Smooth muscle cell (in vitro differentiated cells): ENCODE data around the gene NCAPH2. TPM values are rescaled to one million over a fixed set of nuclear protein-coding genes. Genes with fewer than 3 reads are reported as not detected.

ENCODE experiments used
- DNase-seq: peaks from one replicate; lab custom pipeline; 2025; ENCODE audit not compliant: unreplicated experiment; lab: John Stamatoyannopoulos, UW
- H2AFZ ChIP-seq: fragments of 200-600 bp; sonication (generic); 2 replicates; pipeline ENCODE4 v1.6.0; 2016; ENCODE audit warnings: antibody characterized with exemption, low read depth, mild to moderate bottlenecking
- H3F3A ChIP-seq: fragments of 200-600 bp; sonication (generic); 2 replicates; pipeline ENCODE4 v1.6.0; 2017; ENCODE audit warnings: antibody characterized with exemption, low read depth
- H3K27ac ChIP-seq: fragments of 200-600 bp; sonication (generic); 2 replicates; pipeline ENCODE4 v1.5.1; 2016; ENCODE audit warnings: low read depth, mild to moderate bottlenecking
- H3K27me3 ChIP-seq: fragments of 200-600 bp; sonication (generic); 2 replicates; pipeline ENCODE4 v1.6.1; 2016; ENCODE audit warnings: low read depth, mild to moderate bottlenecking
- H3K36me3 ChIP-seq: fragments of 200-600 bp; sonication (generic); 2 replicates; pipeline ENCODE4 v1.5.1; 2016; ENCODE audit warnings: low read depth
- H3K4me1 ChIP-seq: fragments of 200-600 bp; sonication (generic); 2 replicates; pipeline ENCODE4 v1.5.1; 2016; ENCODE audit warnings: low read depth
- H3K4me2 ChIP-seq: fragments of 200-600 bp; sonication (generic); 2 replicates; pipeline ENCODE4 v1.6.0; 2016; ENCODE audit warnings: mild to moderate bottlenecking
- H3K4me3 ChIP-seq: fragments of 200-600 bp; sonication (generic); 2 replicates; pipeline ENCODE4 v1.5.1; 2016; ENCODE audit warnings: mild to moderate bottlenecking
- H3K79me2 ChIP-seq: fragments of 200-600 bp; sonication (generic); 2 replicates; pipeline ENCODE4 v1.6.0; 2016; ENCODE audit warnings: low read depth, mild to moderate bottlenecking
- H3K9ac ChIP-seq: fragments of 200-600 bp; sonication (generic); 2 replicates; pipeline ENCODE4 v1.6.0; 2016; ENCODE audit warnings: low read depth
- H3K9me3 ChIP-seq: fragments of 200-600 bp; sonication (generic); replicated peaks from 2 replicates; pipeline ENCODE4 v1.5.1; 2016; ENCODE audit warnings: low read depth
- H4K20me1 ChIP-seq: fragments of 200-600 bp; sonication (generic); 2 replicates; pipeline ENCODE4 v1.6.0; 2016; ENCODE audit warnings: low read depth
- WGBS: methylation state at CpG from one replicate; pipeline ENCODE4 v1.1.7; 2016; ENCODE audit warnings: low lambda C conversion rate; 5-methylcytosine and 5-hydroxymethylcytosine counted together
- polyA plus RNA-seq: library from polyadenylated mRNA; unstranded; fragments of >200 nt; fragmentation: Nextera tagmentation; extraction: Ambion mirVana; gene quantifications from 2 replicates; pipeline ENCODE4 v1.2.1, GENCODE V29; 2016
- total RNA-seq: library from RNA; depleted of rRNA; stranded (reverse); fragments of >200 nt; gene quantifications from 2 replicates; pipeline ENCODE4 v1.2.3, GENCODE V29; 2014
- TF ChIP-seq, protein P1 (sequence below): fragments of 200-600 bp; sonication (generic); IDR thresholded peaks from 2 replicates; pipeline ENCODE4 v1.5.1; 2017; ENCODE audit warnings: borderline replicate concordance, mild to moderate bottlenecking, antibody characterized with exemption; ENCODE audit not compliant: insufficient read depth, poor library complexity, severe bottlenecking

Gene NCAPH2
- total and polyA plus RNA-seq, 2 experiments from 2014 or later: 24.1 to 45.7 TPM

DNA sequence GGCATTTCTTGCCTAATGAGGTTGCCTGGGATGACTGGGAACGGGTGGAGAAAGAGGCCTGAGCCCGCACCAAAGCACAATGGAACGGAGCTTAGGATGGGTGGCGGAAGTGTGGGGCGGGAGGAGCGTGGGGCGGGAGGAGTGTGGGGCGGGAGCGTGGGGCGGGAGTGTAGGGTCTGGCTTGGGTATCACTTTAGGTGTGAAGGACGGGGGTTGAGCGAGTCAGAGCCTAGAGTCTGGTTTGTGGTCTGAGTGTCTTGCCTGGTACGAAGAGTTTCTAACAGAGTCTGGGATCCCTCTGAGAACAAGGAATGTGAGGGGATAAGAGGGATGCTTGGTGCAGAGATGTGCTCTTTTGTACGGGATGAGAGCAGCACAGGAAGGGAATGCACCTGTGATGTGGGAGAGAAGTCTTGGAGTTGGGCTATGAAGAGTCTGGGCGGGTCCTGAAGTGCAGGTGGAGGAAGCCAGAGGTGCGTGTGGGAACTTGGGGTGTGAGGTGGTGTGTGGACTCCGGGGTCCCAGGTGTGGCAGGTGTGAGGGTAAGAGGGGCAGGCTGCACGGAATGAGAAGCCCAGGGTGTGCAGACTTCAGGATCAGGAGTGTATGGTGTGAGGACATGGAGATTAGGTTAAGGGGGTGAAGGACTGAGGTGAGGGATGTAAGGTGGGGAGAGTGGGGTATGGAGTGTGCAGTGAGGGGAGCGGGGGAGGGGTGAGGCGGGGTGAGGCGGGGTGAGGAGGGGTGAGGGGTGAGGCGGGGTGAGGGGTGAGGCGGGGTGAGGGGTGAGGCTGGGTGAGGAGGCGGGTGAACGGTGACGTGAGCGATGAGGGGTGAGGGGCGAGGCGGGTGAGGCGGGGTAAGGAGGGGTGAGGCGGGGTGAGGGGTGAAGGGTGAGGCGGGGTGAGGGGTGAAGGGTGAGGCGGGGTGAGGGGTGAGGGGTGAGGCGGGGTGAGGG, 53.7 kb downstream of the NCAPH2 start:
- H3K79me2 ChIP-seq: peaks cover 3% of the 10 kb centered on the region
- no peaks in the 10 kb centered on the region for H3K36me3 ChIP-seq
- H3K4me1 ChIP-seq: no peaks in the 10 kb centered on the region
- H3K4me3 ChIP-seq: no peak overlapping the region
- no peak for DNase-seq
- no peaks in the 10 kb centered on the region for H3F3A ChIP-seq
- no peak overlapping the region for H3K9ac ChIP-seq
- no peaks in the 10 kb centered on the region for H3K27me3 ChIP-seq
- no peak overlapping the region for H3K4me2 ChIP-seq
- no peaks in the 10 kb centered on the region for H4K20me1 ChIP-seq
- no peak overlapping the region for H2AFZ ChIP-seq
- TF ChIP-seq, protein P1, sequence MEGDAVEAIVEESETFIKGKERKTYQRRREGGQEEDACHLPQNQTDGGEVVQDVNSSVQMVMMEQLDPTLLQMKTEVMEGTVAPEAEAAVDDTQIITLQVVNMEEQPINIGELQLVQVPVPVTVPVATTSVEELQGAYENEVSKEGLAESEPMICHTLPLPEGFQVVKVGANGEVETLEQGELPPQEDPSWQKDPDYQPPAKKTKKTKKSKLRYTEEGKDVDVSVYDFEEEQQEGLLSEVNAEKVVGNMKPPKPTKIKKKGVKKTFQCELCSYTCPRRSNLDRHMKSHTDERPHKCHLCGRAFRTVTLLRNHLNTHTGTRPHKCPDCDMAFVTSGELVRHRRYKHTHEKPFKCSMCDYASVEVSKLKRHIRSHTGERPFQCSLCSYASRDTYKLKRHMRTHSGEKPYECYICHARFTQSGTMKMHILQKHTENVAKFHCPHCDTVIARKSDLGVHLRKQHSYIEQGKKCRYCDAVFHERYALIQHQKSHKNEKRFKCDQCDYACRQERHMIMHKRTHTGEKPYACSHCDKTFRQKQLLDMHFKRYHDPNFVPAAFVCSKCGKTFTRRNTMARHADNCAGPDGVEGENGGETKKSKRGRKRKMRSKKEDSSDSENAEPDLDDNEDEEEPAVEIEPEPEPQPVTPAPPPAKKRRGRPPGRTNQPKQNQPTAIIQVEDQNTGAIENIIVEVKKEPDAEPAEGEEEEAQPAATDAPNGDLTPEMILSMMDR: no peak
- no peak overlapping the region for H3K27ac ChIP-seq
- 73% methylated on average over 16 of the region's 34 CpGs for WGBS
- H3K9me3 ChIP-seq: no peaks in the 10 kb centered on the region

DNA sequence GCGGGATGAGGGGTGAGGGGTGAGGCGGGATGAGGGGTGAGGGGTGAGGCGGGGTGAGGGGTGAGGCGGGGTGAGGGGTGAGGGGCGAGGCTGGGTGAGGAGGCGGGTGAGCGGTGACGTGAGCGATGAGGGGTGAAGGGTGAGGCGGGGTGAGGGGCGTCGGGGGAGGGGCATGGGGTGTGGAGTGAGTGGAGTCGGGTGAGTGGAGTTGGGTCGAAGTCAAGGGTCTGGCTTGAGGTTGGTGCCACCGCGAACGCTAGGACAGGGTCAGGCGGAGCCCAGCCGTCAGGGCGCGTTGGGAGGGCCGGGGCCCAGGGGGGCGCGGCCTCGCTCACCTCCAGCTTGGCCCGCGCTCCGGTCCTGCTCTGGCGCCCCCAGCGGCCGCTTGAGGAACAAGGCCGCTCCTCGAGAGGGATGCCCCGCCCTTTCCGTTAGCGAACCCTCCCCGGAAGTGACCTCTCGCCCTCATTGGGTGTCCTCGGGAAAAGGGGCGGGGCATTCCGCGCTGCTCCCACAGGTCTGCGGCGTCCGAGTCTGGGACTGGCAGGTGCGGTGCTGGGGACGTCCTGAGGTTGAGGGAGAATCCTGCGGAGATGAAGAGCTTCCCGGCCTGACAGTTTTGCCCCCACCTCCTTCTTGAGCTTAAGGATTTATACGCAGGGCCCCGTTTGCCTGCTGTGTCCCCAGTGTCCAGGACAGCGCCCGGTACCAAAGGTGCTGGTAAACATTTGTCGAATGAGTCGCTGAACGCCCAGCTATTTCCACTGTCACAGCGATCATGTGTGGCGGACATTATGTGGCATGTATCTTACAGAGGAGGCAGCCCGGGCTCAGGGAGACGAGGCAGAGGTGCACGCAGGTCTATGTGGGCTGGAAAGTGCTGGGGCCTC, 54.7 kb downstream of the NCAPH2 start, which contains the start of gene SYCE3:
Gene SYCE3 (minus strand): TSS at position 397 of the 890 bp plus-strand sequence. CDS start 6,514 bp downstream, outside the sequence.
- TF ChIP-seq, protein P1: peak; percentile 84
- Histone ChIP-seq H2AFZ (peak within 1 kb of the TSS; percentile 88), H3K36me3 (no peaks in the 10 kb centered on the region), H3K27me3 (no peaks in the 10 kb centered on the region), H3K9me3 (no peaks in the 10 kb centered on the region), H4K20me1 (no peaks in the 10 kb centered on the region), H3K4me1 (no peaks in the 10 kb centered on the region), H3F3A (no peaks in the 10 kb centered on the region), H3K9ac (peak within 1 kb of the TSS; percentile 51), H3K4me3 (peak within 1 kb of the TSS; percentile 80), H3K27ac (no peak within 1 kb of the TSS), H3K79me2 (peaks cover 3% of the 10 kb centered on the region), H3K4me2 (peak within 1 kb of the TSS; percentile 100)
- WGBS: 2% methylated on average over 20 of the region's 61 CpGs
- peak; percentile 85 for DNase-seq

DNA sequence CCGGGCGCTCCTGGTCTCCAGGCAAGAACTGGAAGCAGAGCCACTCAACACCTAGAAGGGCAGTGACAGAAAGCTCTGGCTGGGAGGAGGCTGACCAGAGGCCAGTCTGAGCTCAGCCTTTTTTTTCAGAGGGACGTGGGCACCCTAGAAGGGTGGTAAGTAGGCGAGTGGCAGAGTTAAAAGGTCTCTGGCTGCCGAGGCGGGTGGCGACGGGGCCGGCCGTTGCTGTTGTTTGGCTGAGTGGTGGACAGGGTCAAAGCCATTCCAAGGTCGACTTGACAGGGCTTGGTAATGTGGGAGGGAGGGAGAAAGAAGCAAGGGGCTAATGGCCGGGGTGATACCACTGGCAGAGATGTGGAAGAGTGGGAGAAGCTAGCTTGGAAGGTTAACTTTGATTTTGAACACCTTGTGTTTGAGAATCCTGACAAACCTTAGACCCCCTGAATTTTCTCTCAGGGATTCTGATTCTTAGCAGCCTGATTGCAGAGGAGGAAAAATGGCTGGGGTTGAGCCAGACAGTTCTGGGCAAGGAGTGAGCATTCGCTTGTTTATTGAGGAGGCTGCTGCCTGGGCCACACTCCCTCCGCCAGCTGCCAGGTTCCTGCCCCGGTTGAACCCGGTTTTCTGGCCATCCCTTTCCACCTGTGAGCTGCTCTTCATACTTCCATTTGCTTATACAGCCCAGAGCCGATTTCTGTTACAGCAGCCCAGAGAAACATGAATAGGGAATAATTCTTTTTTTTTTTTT, 55.6 kb downstream of the NCAPH2 start:
- H3K9ac ChIP-seq: peak overlapping the region; percentile 51
- H2AFZ ChIP-seq: peak overlapping the region; percentile 88
- DNase-seq: no peak
- H3K4me1 ChIP-seq: no peaks in the 10 kb centered on the region
- peak overlapping the region; percentile 80 for H3K4me3 ChIP-seq
- TF ChIP-seq, protein P1: no peak
- no peaks in the 10 kb centered on the region for H3K9me3 ChIP-seq
- peaks cover 3% of the 10 kb centered on the region for H3K79me2 ChIP-seq
- peaks cover under 1% of the 10 kb centered on the region for H3K36me3 ChIP-seq
- 42% methylated on average over 17 of the region's 17 CpGs for WGBS
- H3K27ac ChIP-seq: no peak overlapping the region
- peak overlapping the region; percentile 100 for H3K4me2 ChIP-seq
- no peaks in the 10 kb centered on the region for H3F3A ChIP-seq
- H4K20me1 ChIP-seq: no peaks in the 10 kb centered on the region
- H3K27me3 ChIP-seq: no peaks in the 10 kb centered on the region
